GM19351 (cell line): ENCODE data around the gene MEGF11.
"Not testable (repeated sequence)": the region's sequence is repeated elsewhere in the genome, so short reads cannot be mapped to it uniquely, and the experiment has no call there.

Experiments used
- ATAC-seq: cut with Tn5 transposase; IDR thresholded peaks from one replicate; pipeline ENCODE4 v1.9.1; 2021; ENCODE audit warnings: mild to moderate bottlenecking, moderate library complexity; ENCODE audit not compliant: unreplicated experiment

MEGF11 gene

GRCh38 chr15:66276546-66276945, 23.0 kb upstream of the MEGF11 start:
- no peak for ATAC-seq

DNA sequence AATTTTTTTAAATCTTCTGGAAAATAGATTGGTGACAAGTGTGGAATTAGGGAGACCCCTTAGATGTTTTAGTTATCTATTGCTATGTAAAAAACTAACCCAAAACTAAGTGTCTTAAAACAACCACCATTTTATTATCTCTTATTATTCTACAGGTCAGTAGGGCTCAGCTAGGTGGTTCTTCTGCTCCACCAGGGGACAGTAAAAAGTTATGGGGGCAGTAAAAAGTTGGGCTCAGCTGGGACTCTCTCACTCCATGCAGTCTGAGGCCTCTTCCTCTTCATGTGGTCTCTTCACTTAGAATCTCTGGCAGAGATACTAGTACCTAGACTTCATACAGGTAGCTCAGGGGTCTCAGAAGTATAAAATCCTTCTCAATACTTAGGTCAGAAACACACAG, 21.8 kb upstream of the MEGF11 start:
- no peak for ATAC-seq

GRCh38 chr15:66270932-66271331, 17.4 kb upstream of the MEGF11 start:
- ATAC-seq: no peak

DNA sequence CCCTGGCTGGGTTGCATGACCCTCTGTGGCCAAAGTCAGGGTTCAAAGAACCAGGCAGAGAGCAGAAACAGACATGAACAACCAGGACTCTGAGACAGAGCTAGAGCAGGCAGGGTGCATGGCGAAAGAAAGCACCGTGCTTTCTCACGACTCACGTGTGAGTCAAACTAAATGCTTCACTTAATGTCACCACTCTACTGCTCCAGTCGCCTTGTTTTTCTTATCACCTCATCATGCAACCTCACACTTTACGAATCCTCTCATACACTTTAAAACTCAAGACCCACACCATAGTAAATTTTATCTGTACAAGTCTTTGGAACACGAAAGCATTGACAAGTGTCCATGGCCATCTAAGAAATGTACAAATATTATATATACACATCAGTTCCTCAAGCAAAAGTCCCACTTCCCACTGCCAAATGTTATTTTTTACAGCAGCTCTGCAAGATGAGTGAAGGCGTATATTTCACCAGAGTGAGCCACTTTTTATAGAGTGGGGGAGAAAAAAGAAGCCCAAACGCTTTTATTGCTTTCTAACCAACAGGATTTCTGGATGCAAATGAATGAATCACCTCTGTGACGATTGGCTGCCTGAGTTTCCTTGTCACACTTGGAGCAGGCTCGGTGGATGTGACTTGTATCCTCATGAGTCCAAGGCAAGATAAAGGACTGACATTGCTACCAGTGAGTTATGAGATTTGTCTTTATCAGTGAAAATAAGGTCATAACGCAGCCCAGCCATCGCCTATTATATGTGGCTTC, 16.0 kb upstream of the MEGF11 start:
- no peak for ATAC-seq

- ATAC-seq: no peak
Measured at GRCh38 chr15:66264859-66265513, 11.4 kb upstream of the MEGF11 start.

- not testable (repeated sequence) for ATAC-seq
Measured at GRCh38 chr15:66262837-66263236, 9.3 kb upstream of the MEGF11 start.

DNA sequence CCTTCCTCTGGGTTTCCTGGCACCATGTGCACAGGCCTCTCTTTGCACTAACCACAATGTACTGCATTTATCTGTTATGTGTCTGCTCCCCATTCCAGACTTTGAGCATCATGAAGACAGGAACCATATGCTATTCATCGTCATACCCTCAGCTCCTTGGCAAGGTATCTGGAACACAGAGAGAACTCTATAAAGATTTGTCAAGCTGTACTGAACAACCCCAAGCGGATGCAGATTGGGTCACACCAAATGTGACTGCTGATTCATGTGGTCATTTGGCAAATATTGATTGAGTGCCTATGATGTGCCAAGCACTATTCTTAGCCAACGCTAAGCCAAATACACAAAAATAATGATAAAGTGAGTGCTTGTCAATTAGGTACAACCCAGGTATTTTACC, 7.5 kb upstream of the MEGF11 start:
- no peak for ATAC-seq

DNA sequence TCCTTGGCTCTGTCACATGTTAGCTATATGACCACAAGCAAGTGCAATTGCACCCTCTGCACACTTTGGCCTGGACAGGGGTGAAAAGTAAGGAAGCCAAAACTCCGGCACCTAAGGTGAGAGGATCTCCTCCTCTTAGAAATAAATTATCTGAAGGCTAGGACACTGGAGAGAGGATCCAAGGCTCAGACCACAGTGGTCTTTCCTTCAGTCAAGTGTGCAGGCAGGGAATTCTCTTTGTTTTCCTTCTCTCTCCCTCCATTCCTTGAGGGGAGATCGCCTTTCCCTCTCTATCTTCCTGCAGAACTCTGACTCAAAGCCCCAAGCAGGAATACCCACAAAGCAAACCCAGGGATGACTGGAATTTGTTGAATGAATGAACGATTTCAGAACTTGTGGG, 3.1 kb upstream of the MEGF11 start:
- no peak for ATAC-seq

DNA sequence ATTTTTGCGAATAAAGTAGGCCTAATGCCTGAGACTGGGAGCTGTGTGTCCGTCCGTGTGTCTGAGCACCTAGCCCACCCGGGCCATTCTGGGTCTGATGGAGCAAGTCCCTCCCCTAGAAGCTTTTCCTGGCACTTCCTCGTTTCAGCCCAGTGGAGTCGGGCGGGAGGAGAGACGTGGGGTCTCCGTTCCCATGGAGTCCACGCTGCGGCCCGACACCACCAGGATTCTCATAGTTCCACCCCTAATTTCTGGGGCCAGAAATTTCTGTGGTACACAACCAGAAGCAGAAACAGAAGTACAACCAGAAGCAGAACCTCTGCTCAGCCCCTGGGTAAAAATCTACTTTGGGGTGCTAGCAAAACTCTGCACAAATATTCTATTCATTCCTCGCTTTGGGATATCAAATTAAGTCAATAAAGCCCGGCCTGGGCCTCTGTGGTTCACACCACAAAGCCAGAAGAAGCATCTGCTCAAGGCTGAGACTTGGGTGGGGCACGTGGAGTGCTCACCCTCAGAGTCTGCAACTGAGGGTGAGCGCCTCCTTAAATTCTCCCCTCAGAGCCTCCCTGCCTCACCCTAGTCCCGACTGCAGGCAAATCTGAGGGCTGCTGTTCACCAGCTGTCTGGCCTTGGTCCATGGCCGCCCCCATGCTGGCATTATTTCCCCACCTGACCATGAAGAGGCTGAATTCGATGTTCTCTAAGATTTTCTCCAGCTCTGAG, 1.6 kb upstream of the MEGF11 start:
- ATAC-seq: no peak

DNA sequence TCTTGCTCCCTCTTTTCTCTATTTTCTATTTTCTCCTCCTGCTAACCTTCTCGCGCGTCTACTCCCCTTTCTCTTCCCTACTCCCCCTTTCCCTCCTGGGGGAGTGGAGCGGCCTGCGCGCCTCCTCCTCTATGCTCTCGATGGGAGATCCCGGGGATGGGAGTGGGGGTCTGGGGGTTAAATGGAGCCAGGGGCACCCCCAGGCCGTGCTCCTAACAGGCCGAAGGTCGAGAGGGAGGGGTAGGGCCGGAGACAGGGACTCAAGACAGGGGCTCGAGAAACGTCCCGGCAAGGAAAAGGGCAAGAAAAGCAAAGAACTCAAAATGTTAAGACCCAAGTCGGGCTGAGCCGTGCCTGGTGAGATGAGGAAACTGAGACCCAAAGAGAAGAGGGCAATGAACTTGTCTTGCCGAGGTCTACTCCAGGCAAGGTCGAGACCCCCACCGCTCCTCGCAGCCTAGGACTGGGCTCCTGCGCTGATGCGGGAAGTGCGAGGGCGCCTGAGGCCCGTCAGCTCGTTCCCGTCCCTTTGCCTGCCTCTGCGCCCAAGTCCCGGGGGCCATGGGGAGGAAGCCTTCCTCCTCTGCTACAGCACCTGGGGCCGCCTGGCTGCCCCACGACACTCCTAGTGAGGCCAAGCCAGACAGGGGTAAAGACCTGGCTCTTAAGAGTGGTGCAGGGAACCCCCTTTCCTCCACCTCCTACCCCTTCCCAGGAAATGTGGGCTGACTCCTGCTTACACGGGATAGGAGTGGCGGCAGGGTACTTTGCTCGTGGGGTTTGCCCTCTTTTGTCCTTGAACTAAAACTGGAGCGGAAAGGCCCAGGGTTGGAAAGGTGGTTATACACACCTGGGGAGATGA, 770 bp upstream of the MEGF11 start:
- ATAC-seq: no peak

GRCh38 chr15:66252685-66253417, 699 bp downstream of the MEGF11 start:
- no peak for ATAC-seq

DNA sequence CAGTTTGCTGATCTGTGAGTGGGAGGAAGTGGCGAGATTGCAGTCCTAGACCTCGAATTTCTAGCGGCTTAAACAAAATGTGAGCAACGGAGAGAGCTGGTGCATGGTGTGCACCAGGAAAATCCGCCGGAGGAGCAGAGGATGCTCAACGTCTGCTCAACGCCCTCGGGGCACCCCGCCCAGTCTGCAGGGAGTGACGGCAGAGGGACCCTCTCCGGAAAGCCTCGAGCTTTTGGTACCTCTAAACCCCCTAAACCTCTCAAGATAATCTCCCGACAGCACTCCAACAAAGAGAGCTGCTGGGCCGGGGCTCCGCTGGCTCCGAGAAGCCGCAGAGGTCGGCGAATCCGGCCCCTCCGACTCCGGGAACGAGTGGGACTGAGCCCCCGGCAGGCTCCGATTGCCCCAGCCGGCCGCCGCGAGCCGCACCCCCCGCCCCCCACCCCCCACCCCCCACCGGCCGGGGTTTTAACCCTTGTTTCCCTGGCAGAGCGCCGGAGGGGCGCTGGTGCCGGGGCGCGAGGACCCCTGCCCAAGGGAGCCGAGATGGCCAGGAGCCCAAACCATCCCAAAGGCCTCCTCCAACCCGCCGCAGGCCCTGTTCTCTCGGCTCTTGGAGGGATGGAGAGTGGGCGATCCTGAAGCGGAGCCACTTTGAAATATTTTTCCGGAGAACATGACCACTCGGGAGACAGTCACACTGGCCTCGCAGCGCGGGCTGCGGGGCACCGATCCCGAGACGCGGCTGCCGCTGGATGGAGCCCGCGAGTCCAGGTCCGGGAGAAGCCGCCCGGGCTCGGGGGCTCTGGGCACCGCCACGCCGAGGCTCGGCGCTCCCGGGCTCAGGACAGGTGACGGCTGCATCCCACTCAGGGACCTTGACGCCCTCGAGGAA, 1.5 kb downstream of the MEGF11 start:
- no peak for ATAC-seq

DNA sequence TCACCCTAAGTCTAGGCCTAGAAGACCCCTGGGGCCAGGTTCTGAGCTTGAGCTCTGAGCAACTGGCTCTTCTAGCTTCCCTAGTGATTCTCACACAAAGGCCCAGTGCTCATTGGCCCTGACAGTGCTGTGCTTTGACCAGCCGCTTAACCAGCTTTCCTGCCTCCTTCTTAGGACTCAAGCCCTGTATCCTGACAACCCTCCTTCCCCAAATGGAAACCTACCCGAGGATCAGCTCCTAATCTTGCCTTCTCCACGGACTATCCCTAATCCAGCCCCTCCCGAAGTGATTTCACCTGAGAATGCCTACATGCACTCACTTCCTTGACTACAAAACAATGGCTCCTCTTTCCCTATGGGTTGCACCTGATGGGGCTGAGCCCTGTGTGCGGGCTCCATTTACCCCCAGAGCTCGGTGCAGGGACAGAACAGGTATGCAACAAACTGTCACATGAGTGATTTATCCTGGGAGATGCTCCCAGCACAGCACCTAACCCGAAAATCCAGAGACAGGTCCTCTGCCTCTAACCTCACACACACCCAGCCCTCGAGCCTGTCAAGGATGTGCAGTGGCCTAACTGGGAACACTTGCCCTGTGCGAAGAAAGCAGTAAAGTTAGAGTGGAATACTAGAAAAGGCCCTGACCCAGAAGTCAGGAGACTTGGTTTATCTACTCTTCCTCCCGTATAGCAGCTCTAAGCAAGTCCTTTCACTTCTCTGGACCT, 2.3 kb downstream of the MEGF11 start:
- no peak for ATAC-seq

GRCh38 chr15:66249605-66250174, 3.9 kb downstream of the MEGF11 start:
- no peak for ATAC-seq

DNA sequence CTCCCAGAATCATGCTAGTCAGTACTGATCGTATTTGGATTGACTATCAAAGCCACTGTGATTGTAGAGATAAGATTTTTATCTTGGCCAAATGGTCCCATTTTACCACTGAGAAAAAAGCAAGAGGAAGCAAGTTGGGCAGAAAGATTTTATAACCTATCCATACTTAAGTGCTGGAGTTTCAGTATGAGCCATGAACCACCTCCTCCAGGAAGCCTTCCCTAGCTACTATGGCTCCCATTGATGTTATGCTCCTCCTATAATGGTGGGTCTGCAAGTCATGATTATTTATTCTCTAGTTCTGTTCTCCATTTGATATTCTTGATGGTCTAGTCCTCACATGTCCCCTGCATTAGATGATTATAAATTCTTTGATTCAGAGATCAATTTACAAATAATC, 6.6 kb downstream of the MEGF11 start:
- no peak for ATAC-seq

GRCh38 chr15:66245832-66246231, 7.7 kb downstream of the MEGF11 start:
- not testable (repeated sequence) for ATAC-seq

GRCh38 chr15:66241908-66242285, 11.7 kb downstream of the MEGF11 start:
- no peak for ATAC-seq
